Measurements from ENCODE around the gene SNRNP200. TPM values are rescaled to one million over a fixed set of nuclear protein-coding genes. Genes with fewer than 3 reads are reported as not detected.

The SNRNP200 gene
- total RNA-seq, 2 donors from 2014 or later = 190 to 211 TPM

- Histone ChIP-seq H3K27ac (ENCODE audit: low read depth, low read length) (no peak overlapping the region), H3K9me3 (ENCODE audit: control insufficient read depth, low read length) (no peaks in the 10 kb centered on the region), H3K4me3 (ENCODE audit: low read length) (no peak overlapping the region), H3K27me3 (ENCODE audit: control insufficient read depth, insufficient read depth, low read length, poor library complexity, severe bottlenecking) (no peaks in the 10 kb centered on the region), H3K4me1 (ENCODE audit: control insufficient read depth, insufficient read depth, low read length) (no peaks in the 10 kb centered on the region), H3K9ac (ENCODE audit: extremely low read depth, low read length, poor library complexity, severe bottlenecking) (no peak overlapping the region), H3K36me3 (ENCODE audit: control insufficient read depth, insufficient read depth, low read length) (peaks cover 34% of the 10 kb centered on the region)
- Mint-ChIP-seq H3K27me3 (ENCODE audit: insufficient read depth) (no peaks in the 10 kb centered on the region), H3K4me3 (no peak overlapping the region), H3K4me1 (no peaks in the 10 kb centered on the region), H3K9me3 (no peaks in the 10 kb centered on the region), H3K36me3 (ENCODE audit: low read depth) (peaks cover 35% of the 10 kb centered on the region), H3K27ac (peak overlapping the region; percentile 27)
- 70 to 96% methylated on average over 3 to 8 of the region's 8 CpGs for WGBS, 2 experiments (ENCODE audit: insufficient coverage in 1 of 2, insufficient read length in 1 of 2)
- TF ChIP-seq, protein P1, sequence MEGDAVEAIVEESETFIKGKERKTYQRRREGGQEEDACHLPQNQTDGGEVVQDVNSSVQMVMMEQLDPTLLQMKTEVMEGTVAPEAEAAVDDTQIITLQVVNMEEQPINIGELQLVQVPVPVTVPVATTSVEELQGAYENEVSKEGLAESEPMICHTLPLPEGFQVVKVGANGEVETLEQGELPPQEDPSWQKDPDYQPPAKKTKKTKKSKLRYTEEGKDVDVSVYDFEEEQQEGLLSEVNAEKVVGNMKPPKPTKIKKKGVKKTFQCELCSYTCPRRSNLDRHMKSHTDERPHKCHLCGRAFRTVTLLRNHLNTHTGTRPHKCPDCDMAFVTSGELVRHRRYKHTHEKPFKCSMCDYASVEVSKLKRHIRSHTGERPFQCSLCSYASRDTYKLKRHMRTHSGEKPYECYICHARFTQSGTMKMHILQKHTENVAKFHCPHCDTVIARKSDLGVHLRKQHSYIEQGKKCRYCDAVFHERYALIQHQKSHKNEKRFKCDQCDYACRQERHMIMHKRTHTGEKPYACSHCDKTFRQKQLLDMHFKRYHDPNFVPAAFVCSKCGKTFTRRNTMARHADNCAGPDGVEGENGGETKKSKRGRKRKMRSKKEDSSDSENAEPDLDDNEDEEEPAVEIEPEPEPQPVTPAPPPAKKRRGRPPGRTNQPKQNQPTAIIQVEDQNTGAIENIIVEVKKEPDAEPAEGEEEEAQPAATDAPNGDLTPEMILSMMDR (conservative IDR thresholded peaks at IDR 0.05) = no peak
- DNase-seq = no peak
Measured at GRCh38 chr2:96252526-96252925, 52.8 kb downstream of the SNRNP200 start.

DNA sequence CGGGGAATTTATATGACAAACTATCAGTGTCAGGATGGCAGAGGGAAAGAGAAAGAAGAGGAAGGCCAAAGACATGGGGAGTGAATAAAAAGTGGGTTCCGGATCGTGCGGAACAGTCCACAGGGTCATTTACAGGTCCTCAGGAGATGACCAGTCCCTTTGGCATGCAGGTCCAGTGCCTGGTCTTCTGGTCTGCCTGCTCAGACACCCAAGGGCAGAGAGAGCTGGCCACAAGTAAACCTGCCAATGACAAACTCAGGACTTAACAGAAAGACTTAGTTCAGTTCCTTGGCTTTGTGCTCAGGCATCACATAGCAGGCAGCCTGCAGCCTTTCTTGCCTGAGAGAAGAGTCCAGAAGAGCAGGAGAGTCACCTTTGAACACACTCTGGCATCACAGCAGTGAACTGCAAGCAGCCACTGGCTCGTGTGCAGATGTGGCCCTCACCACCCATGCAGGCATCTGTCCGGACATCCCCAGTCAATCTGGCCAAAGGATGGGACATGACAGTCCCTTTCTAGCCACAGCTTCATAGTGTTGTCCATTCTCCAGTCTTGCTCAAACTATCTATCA lies 53.5 kb downstream of the SNRNP200 start:
- Mint-ChIP-seq H3K27me3 (ENCODE audit: insufficient read depth) (no peaks in the 10 kb centered on the region), H3K9me3 (no peaks in the 10 kb centered on the region), H3K36me3 (ENCODE audit: low read depth) (peaks cover 32% of the 10 kb centered on the region), H3K27ac (peak overlapping the region; percentile 16), H3K4me3 (no peak overlapping the region), H3K4me1 (no peaks in the 10 kb centered on the region)
- H3K9me3 ChIP-seq (ENCODE audit: control insufficient read depth, low read length) = no peaks in the 10 kb centered on the region
- TF ChIP-seq, protein P1 (conservative IDR thresholded peaks at IDR 0.05) = no peak
- H3K36me3 ChIP-seq (ENCODE audit: control insufficient read depth, insufficient read depth, low read length) = peaks cover 34% of the 10 kb centered on the region
- no peak overlapping the region for H3K27ac ChIP-seq (ENCODE audit: low read depth, low read length)
- 92 to 97% methylated on average over 5 to 6 of the region's 6 CpGs for WGBS, 2 experiments (ENCODE audit: insufficient coverage in 1 of 2, insufficient read length in 1 of 2)
- H3K4me3 ChIP-seq (ENCODE audit: low read length) = no peak overlapping the region
- no peaks in the 10 kb centered on the region for H3K4me1 ChIP-seq (ENCODE audit: control insufficient read depth, insufficient read depth, low read length)
- H3K27me3 ChIP-seq (ENCODE audit: control insufficient read depth, insufficient read depth, low read length, poor library complexity, severe bottlenecking) = no peaks in the 10 kb centered on the region
- H3K9ac ChIP-seq (ENCODE audit: extremely low read depth, low read length, poor library complexity, severe bottlenecking) = no peak overlapping the region
- DNase-seq = peak; percentile 75

DNA sequence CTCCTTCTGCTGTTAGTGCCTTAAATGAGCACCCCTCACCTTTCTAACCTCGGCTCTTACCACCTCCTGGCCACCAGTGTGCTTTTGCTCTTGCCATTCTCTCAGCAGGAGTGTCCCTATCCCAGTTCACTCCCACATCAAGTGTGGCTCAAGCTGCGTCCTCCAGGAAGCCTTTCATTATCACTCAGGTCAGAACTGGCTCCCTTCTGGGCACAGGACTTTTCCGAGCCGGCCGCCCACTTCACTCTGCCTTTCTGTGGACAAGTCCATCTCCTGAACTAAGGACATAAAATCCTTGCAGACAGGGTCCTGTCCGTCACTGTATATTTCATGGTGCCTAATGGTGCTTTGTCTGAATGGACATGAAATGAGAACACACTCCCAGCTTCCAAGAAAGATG lies 55.2 kb downstream of the SNRNP200 start:
- TF ChIP-seq, protein P1 (conservative IDR thresholded peaks at IDR 0.05) = no peak
- no peaks in the 10 kb centered on the region for H3K4me1 Mint-ChIP-seq
- no peak overlapping the region for H3K4me3 Mint-ChIP-seq
- no peak overlapping the region for H3K27ac Mint-ChIP-seq
- peaks cover 23% of the 10 kb centered on the region for H3K36me3 Mint-ChIP-seq (ENCODE audit: low read depth)
- no peak for DNase-seq
- 95 to 100% methylated on average over 1 to 6 of the region's 6 CpGs for WGBS, 2 experiments (ENCODE audit: insufficient coverage in 1 of 2, insufficient read length in 1 of 2)
- Histone ChIP-seq H3K4me1 (ENCODE audit: control insufficient read depth, insufficient read depth, low read length) (no peaks in the 10 kb centered on the region), H3K9ac (ENCODE audit: extremely low read depth, low read length, poor library complexity, severe bottlenecking) (no peak overlapping the region), H3K4me3 (ENCODE audit: low read length) (no peak overlapping the region), H3K27me3 (ENCODE audit: control insufficient read depth, insufficient read depth, low read length, poor library complexity, severe bottlenecking) (no peaks in the 10 kb centered on the region), H3K27ac (ENCODE audit: low read depth, low read length) (no peak overlapping the region), H3K9me3 (ENCODE audit: control insufficient read depth, low read length) (no peaks in the 10 kb centered on the region), H3K36me3 (ENCODE audit: control insufficient read depth, insufficient read depth, low read length) (peaks cover 27% of the 10 kb centered on the region)
- H3K27me3 Mint-ChIP-seq (ENCODE audit: insufficient read depth) = peaks cover 1% of the 10 kb centered on the region
- H3K9me3 Mint-ChIP-seq = no peaks in the 10 kb centered on the region

Measured in endodermal cell (in vitro differentiated cells).